OCI-LY7 (cell line): ENCODE measurements around the gene F3. TPM values are rescaled to one million over a fixed set of nuclear protein-coding genes. Genes with fewer than 3 reads are reported as not detected.

Experiments
- BruUV-seq: library from RNA; stranded (reverse); fragments of 400-500 nt; replicated peaks from 2 replicates; lab custom pipeline; 2021; lab: Mats Ljungman, UMichigan
- CTCF ChIA-PET: fragments of 300-600 bp; sonication (Branson Sonifier 250); formaldehyde crosslinking; loops from one replicate; lab custom pipeline; 2022; ENCODE audit warnings: antibody characterized with exemption; ENCODE audit not compliant: unreplicated experiment; lab: Charles Lee
- POLR2A ChIA-PET: fragments of 300-600 bp; sonication (Branson Sonifier 250); formaldehyde crosslinking; loops from one replicate; lab custom pipeline; 2022; ENCODE audit warnings: antibody characterized with exemption; lab: Charles Lee
- DNase-seq: peaks from one replicate; pipeline ENCODE4 v3.0.0-alpha.2; 2015; ENCODE audit warnings: low spot score
- H2AFZ ChIP-seq: fragments of 200-600 bp; sonication (generic), shearing (Covaris generic); 2 replicates; pipeline ENCODE4 v1.6.1; 2014; ENCODE audit warnings: mild to moderate bottlenecking, antibody characterized with exemption, low read length, moderate library complexity
- H3K27ac ChIP-seq: fragments of 200-600 bp; sonication (generic); 2 replicates; pipeline ENCODE4 v1.5.1; 2014; ENCODE audit warnings: mixed run types, low read depth, mild to moderate bottlenecking, moderate library complexity, low read length, inconsistent platforms; ENCODE audit not compliant: poor library complexity, severe bottlenecking
- H3K36me3 ChIP-seq: fragments of 200-600 bp; sonication (generic); 2 replicates; pipeline ENCODE4 v1.6.1; 2014; ENCODE audit warnings: mild to moderate bottlenecking, antibody characterized with exemption, low read length, moderate library complexity, mixed read lengths; ENCODE audit not compliant: insufficient read depth
- H3K4me1 ChIP-seq: fragments of 200-600 bp; sonication (generic); 2 replicates; pipeline ENCODE4 v1.5.1; 2014; ENCODE audit warnings: mild to moderate bottlenecking, low read length; ENCODE audit not compliant: insufficient read depth, poor library complexity, severe bottlenecking
- H3K4me2 ChIP-seq: fragments of 200-600 bp; sonication (generic); 2 replicates; pipeline ENCODE4 v1.6.1; 2014; ENCODE audit warnings: mild to moderate bottlenecking, low read length
- H3K4me3 ChIP-seq: fragments of 200-600 bp; sonication (generic); 2 replicates; pipeline ENCODE4 v1.5.1; 2014; ENCODE audit warnings: mild to moderate bottlenecking, low read depth, low read length; ENCODE audit not compliant: poor library complexity, severe bottlenecking
- H3K79me2 ChIP-seq: fragments of 200-600 bp; sonication (generic); 2 replicates; pipeline ENCODE4 v1.6.1; 2016; ENCODE audit warnings: low read depth, mild to moderate bottlenecking, low read length, moderate library complexity, mixed read lengths; ENCODE audit not compliant: insufficient read depth
- H3K9me2 ChIP-seq: fragments of 200-600 bp; sonication (generic); 2 replicates; pipeline ENCODE4 v1.6.1; 2016; ENCODE audit warnings: mild to moderate bottlenecking, low read length, mixed read lengths; ENCODE audit not compliant: insufficient read depth
- H3K9me3 ChIP-seq: fragments of 200-600 bp; sonication (generic); 2 replicates; pipeline ENCODE4 v1.6.1; 2014; ENCODE audit warnings: mild to moderate bottlenecking, mixed run types, low read length, mixed read lengths
- H4K20me1 ChIP-seq: fragments of 200-600 bp; sonication (generic); 2 replicates; pipeline ENCODE4 v1.6.1; 2014; ENCODE audit warnings: mild to moderate bottlenecking, antibody characterized with exemption, low read length, moderate library complexity, mixed read lengths; ENCODE audit not compliant: insufficient read depth
- CTCF ChIP-seq: fragments of 200-600 bp; sonication (generic); conservative IDR thresholded peaks from 2 replicates; pipeline ENCODE4 v1.5.1; 2014; ENCODE audit warnings: mild to moderate bottlenecking, antibody characterized with exemption, low read length, moderate library complexity, mixed read lengths
- EZH2phosphoT487 ChIP-seq: fragments of 200-600 bp; sonication (generic); IDR thresholded peaks from 2 replicates; pipeline ENCODE4 v1.6.1; 2018; ENCODE audit warnings: low read depth, borderline replicate concordance, mild to moderate bottlenecking, mixed run types, antibody characterized with exemption, low read length, moderate library complexity, mixed read lengths
- intact Hi-C: fragments of 100-400 bp; cut with micrococcal nuclease; formaldehyde crosslinking; loops from one replicate; pipeline ENCODE4 v1.10.0; 2022; ENCODE audit not compliant: unreplicated experiment
- total RNA-seq, 2 experiments: library from RNA; depleted of rRNA in 1 of 2; stranded (reverse); fragments of >200 nt in 1 of 2; shearing (Covaris generic) in 1 of 2; gene quantifications; 2 replicates each; pipeline ENCODE4 v1.2.3, GENCODE V29; 2014 to 2022

F3 gene
- total RNA-seq, 2 experiments from 2014 or later: not detected

GRCh38 chr1:94559921-94560320 lies 18.4 kb upstream of the F3 start:
- no peaks in the 10 kb centered on the region for H3K9me3 ChIP-seq
- no peak overlapping the region for H3K4me3 ChIP-seq
- no peak overlapping the region for H2AFZ ChIP-seq
- no peaks in the 10 kb centered on the region for H3K79me2 ChIP-seq
- H3K27ac ChIP-seq: no peak overlapping the region
- intact Hi-C loops: no loop called here
- H3K4me2 ChIP-seq: no peak overlapping the region
- H3K4me1 ChIP-seq: no peaks in the 10 kb centered on the region
- TF ChIP-seq CTCF: no peak
- TF ChIP-seq EZH2phosphoT487: no peak
- no peaks in the 10 kb centered on the region for H3K9me2 ChIP-seq
- ChIA-PET POLR2A (interaction anchor here (0.7 kb wide), 2 partner anchors 11 to 135 kb away, joined by 3 to 6 read pairs; no protein-coding TSS in a partner anchor), CTCF (no interaction called here)
- no peak for DNase-seq
- no peaks in the 10 kb centered on the region for H4K20me1 ChIP-seq
- no peaks in the 10 kb centered on the region for H3K36me3 ChIP-seq
- no TSS peak for BruUV-seq

- CTCF ChIA-PET: no interaction called here
- Histone ChIP-seq H3K4me1 (no peaks in the 10 kb centered on the region), H3K9me3 (no peaks in the 10 kb centered on the region), H2AFZ (no peak overlapping the region), H4K20me1 (no peaks in the 10 kb centered on the region), H3K4me3 (no peak overlapping the region), H3K4me2 (no peak overlapping the region), H3K27ac (no peak overlapping the region), H3K36me3 (no peaks in the 10 kb centered on the region), H3K79me2 (no peaks in the 10 kb centered on the region), H3K9me2 (no peaks in the 10 kb centered on the region)
- no peak for DNase-seq
- POLR2A ChIA-PET: no interaction called here
- TF ChIP-seq EZH2phosphoT487: no peak
- TF ChIP-seq CTCF: no peak
- BruUV-seq: no TSS peak
- intact Hi-C loops: no loop called here
Observed at GRCh38 chr1:94555091-94555490, 13.5 kb upstream of the F3 start.

GRCh38 chr1:94554580-94554979 lies 13.0 kb upstream of the F3 start:
- no peaks in the 10 kb centered on the region for H4K20me1 ChIP-seq
- H3K4me2 ChIP-seq: no peak overlapping the region
- H3K79me2 ChIP-seq: no peaks in the 10 kb centered on the region
- H3K36me3 ChIP-seq: no peaks in the 10 kb centered on the region
- ChIA-PET CTCF (no interaction called here), POLR2A (no interaction called here)
- H3K4me1 ChIP-seq: no peaks in the 10 kb centered on the region
- intact Hi-C loops: no loop called here
- no peak overlapping the region for H2AFZ ChIP-seq
- H3K27ac ChIP-seq: no peak overlapping the region
- H3K9me2 ChIP-seq: no peaks in the 10 kb centered on the region
- DNase-seq: no peak
- TF ChIP-seq EZH2phosphoT487 (no peak), CTCF (no peak)
- no peak overlapping the region for H3K4me3 ChIP-seq
- BruUV-seq: no TSS peak
- H3K9me3 ChIP-seq: no peaks in the 10 kb centered on the region
